GM12878 (cell line): ENCODE results near the gene PATZ1. TPM values are rescaled to one million over a fixed set of nuclear protein-coding genes. Genes with fewer than 3 reads are reported as not detected.

Source experiments
- ATAC-seq: fragments of 200-7000 bp; cut with Tn5 transposase; 3 replicates; pipeline ENCODE4 v1.9.1; 2020; ENCODE audit warnings: mild to moderate bottlenecking, moderate library complexity
- BruUV-seq: library from RNA; stranded (reverse); fragments of 400-500 nt; replicated peaks from 2 replicates; lab custom pipeline; 2021; lab: Mats Ljungman, UMichigan
- CTCF ChIA-PET: fragments of 300-600 bp; sonication (Branson Sonifier 250); formaldehyde crosslinking; extraction: SDS; loops from one replicate; lab custom pipeline; 2021; ENCODE audit warnings: inconsistent platforms; lab: Yijun Ruan, JAX
- POLR2A ChIA-PET: fragments of 350-600 bp; formaldehyde crosslinking; extraction: SDS; loops from one replicate; lab custom pipeline; 2021; ENCODE audit warnings: inconsistent platforms; lab: Charles Lee
- RAD21 ChIA-PET: fragments of 300-600 bp; sonication (Branson Sonifier 250); formaldehyde crosslinking; loops from one replicate; lab custom pipeline; 2023; ENCODE audit warnings: antibody characterized with exemption; ENCODE audit not compliant: unreplicated experiment; lab: Charles Lee
- SMC1A ChIA-PET: fragments of 300-600 bp; sonication (Branson Sonifier 250); formaldehyde crosslinking; loops from one replicate; lab custom pipeline; 2023; ENCODE audit not compliant: unreplicated experiment, uncharacterized antibody; lab: Charles Lee
- DNase-seq: peaks from one replicate; pipeline ENCODE4 v3.0.0-alpha.2; 2011; ENCODE audit warnings: low read depth, low spot score
- FAIRE-seq: peaks from 3 replicates; lab custom pipeline; 2011; peaks lifted over from hg19 to GRCh38; lab: Jason Lieb, UNC
- H2AFZ ChIP-seq: 2 replicates; pipeline ENCODE4 v1.6.0; 2011; ENCODE audit warnings: low read depth, low read length, control low read depth; ENCODE audit not compliant: control insufficient read depth
- H3K27ac ChIP-seq: 2 replicates; pipeline ENCODE4 v1.5.1; 2011; ENCODE audit warnings: control low read depth; ENCODE audit not compliant: control insufficient read depth, insufficient read depth
- H3K27me3 ChIP-seq, 2 experiments: replicated peaks in 1 of 2; 2 replicates each; pipeline versions ENCODE4 v1.6.0 to v1.6.1; 2011; ENCODE audit warnings: low read length in 1 of 2; ENCODE audit not compliant: control insufficient read depth in 2 of 2, insufficient read depth in 2 of 2
- H3K36me3 ChIP-seq, 2 experiments: 2 replicates each; pipeline ENCODE4 v1.5.1; 2011; ENCODE audit warnings: low read length in 1 of 2; ENCODE audit not compliant: control insufficient read depth in 2 of 2, insufficient read depth in 2 of 2
- H3K4me1 ChIP-seq: 2 replicates; pipeline ENCODE4 v1.6.1; 2011; ENCODE audit warnings: mild to moderate bottlenecking, low read length, moderate library complexity, mixed read lengths; ENCODE audit not compliant: control insufficient read depth, insufficient read depth
- H3K4me2 ChIP-seq: 2 replicates; pipeline ENCODE4 v1.6.0; 2011; ENCODE audit warnings: control low read depth; ENCODE audit not compliant: control insufficient read depth, insufficient read depth
- H3K4me3 ChIP-seq: fragments of 200-600 bp; sonication (generic); 2 replicates; pipeline ENCODE4 v1.5.1; 2016
- H3K79me2 ChIP-seq: 2 replicates; pipeline ENCODE4 v1.6.0; 2011; ENCODE audit warnings: low read length; ENCODE audit not compliant: control insufficient read depth, insufficient read depth
- H3K9ac ChIP-seq: 2 replicates; pipeline ENCODE4 v1.8.0; 2011; ENCODE audit warnings: low read length, control low read depth, mixed read lengths; ENCODE audit not compliant: control insufficient read depth, insufficient read depth
- H3K9me3 ChIP-seq: replicated peaks from 3 replicates; pipeline ENCODE4 v1.5.1; 2011; ENCODE audit warnings: mild to moderate bottlenecking, low read length; ENCODE audit not compliant: control insufficient read depth, insufficient read depth
- H4K20me1 ChIP-seq: 2 replicates; pipeline ENCODE4 v1.6.0; 2011; ENCODE audit not compliant: control insufficient read depth, insufficient read depth
- ASH2L ChIP-seq: fragments of 300-600, 200-600 bp; sonication (generic); IDR thresholded peaks from 2 replicates; pipeline ENCODE4 v1.6.1; 2017; ENCODE audit warnings: low read depth, mild to moderate bottlenecking, borderline replicate concordance
- CEBPB ChIP-seq, 2 experiments: fragments of 150-350 bp in 1 of 2; IDR thresholded peaks; 2 replicates each; pipeline ENCODE4 v1.6.1; 2012 to 2014; ENCODE audit warnings: low read depth in 2 of 2, low read length in 2 of 2, borderline replicate concordance in 1 of 2, inconsistent platforms in 1 of 2
- CHD1 ChIP-seq: IDR thresholded peaks from 2 replicates; pipeline ENCODE4 v1.6.1; 2012; ENCODE audit warnings: low read depth, low read length, improper control_type of control experiment
- DPF2 ChIP-seq: fragments of 450-650 bp; IDR thresholded peaks from 2 replicates; pipeline ENCODE4 v1.6.1; 2017; ENCODE audit warnings: mild to moderate bottlenecking
- EZH2 ChIP-seq: IDR thresholded peaks from 2 replicates; pipeline ENCODE4 v1.6.1; 2012; ENCODE audit warnings: low read depth, mild to moderate bottlenecking, control low read depth, inconsistent platforms, low read length, borderline replicate concordance; ENCODE audit not compliant: control insufficient read depth
- GATAD2B ChIP-seq: fragments of 450-650 bp; conservative IDR thresholded peaks from 2 replicates; pipeline ENCODE4 v1.6.1; 2017; ENCODE audit warnings: low read depth, mild to moderate bottlenecking, moderate library complexity
- HDGF ChIP-seq: fragments of 450-650 bp; IDR thresholded peaks from 2 replicates; pipeline ENCODE4 v1.6.1; 2016; ENCODE audit warnings: antibody characterized with exemption
- IKZF1 ChIP-seq: fragments of 450-650 bp; conservative IDR thresholded peaks from 2 replicates; pipeline ENCODE4 v1.6.1; 2017; ENCODE audit warnings: antibody characterized with exemption, mild to moderate bottlenecking
- KLF5 ChIP-seq: fragments of 450-650 bp; IDR thresholded peaks from 2 replicates; pipeline ENCODE4 v1.6.1; 2014; ENCODE audit warnings: mild to moderate bottlenecking; ENCODE audit not compliant: partially characterized antibody
- MLLT1 ChIP-seq: fragments of 450-650 bp; IDR thresholded peaks from 2 replicates; pipeline ENCODE4 v1.6.1; 2016; ENCODE audit warnings: mild to moderate bottlenecking
- MTA3 ChIP-seq: IDR thresholded peaks from 2 replicates; pipeline ENCODE4 v1.6.1; 2012; ENCODE audit warnings: low read length, inconsistent platforms, borderline replicate concordance
- PAX8 ChIP-seq: fragments of 450-650 bp; IDR thresholded peaks from 2 replicates; pipeline ENCODE4 v1.6.1; 2017; ENCODE audit warnings: mild to moderate bottlenecking, moderate library complexity
- PML ChIP-seq: IDR thresholded peaks from 2 replicates; pipeline ENCODE4 v1.6.1; 2012; ENCODE audit warnings: low read length, inconsistent platforms
- POU2F2 ChIP-seq: IDR thresholded peaks from 3 replicates; pipeline ENCODE4 v1.6.1; 2011; ENCODE audit warnings: low read depth, mild to moderate bottlenecking, low read length, borderline replicate concordance
- RELA ChIP-seq: fragments of 450-650 bp; IDR thresholded peaks from 2 replicates; pipeline ENCODE4 v1.8.0; 2014; ENCODE audit warnings: borderline replicate concordance; ENCODE audit not compliant: partially characterized antibody
- RFX5 ChIP-seq: IDR thresholded peaks from 2 replicates; pipeline ENCODE4 v1.6.1; 2011; ENCODE audit warnings: low read depth, low read length, improper control_type of control experiment
- SMAD1 ChIP-seq: fragments of 450-650 bp; IDR thresholded peaks from 2 replicates; pipeline ENCODE4 v1.6.1; 2018; ENCODE audit warnings: mild to moderate bottlenecking, low read depth; ENCODE audit not compliant: partially characterized antibody
- TCF7 ChIP-seq: IDR thresholded peaks from 2 replicates; pipeline ENCODE4 v1.6.1; 2014; ENCODE audit warnings: antibody characterized with exemption, borderline replicate concordance
- YY1 ChIP-seq: IDR thresholded peaks from 2 replicates; pipeline ENCODE4 v1.6.1; 2011; ENCODE audit warnings: low read depth, mild to moderate bottlenecking, low read length
- ZNF217 ChIP-seq: fragments of 450-650 bp; IDR thresholded peaks from 2 replicates; pipeline ENCODE4 v1.6.1; 2017; ENCODE audit warnings: antibody characterized with exemption, mild to moderate bottlenecking
- WGBS: methylation state at CpG from one replicate; pipeline ENCODE4 v1.1.6; 2016; ENCODE audit warnings: low lambda C conversion rate; ENCODE audit not compliant: insufficient replicate concordance, insufficient coverage; ENCODE audit errors: missing lambda C conversion rate; 5-methylcytosine and 5-hydroxymethylcytosine counted together
- in situ Hi-C: fragments of 300-500 bp; cut with MboI; formaldehyde crosslinking; loops from 9 replicates; pipeline ENCODE4 v1.14.3; 2018; ENCODE audit warnings: mixed read lengths
- intact Hi-C: fragments of 100-400 bp; cut with micrococcal nuclease; formaldehyde crosslinking; loops from one replicate; pipeline ENCODE4 v1.14.2; 2022; ENCODE audit not compliant: unreplicated experiment
- polyA plus RNA-seq, 11 experiments: library from polyadenylated mRNA; depleted of rRNA in 4 of 11; unstranded in 6 of 11; stranded (reverse) in 5 of 11; fragments of >200 nt; fragmentation: Nextera tagmentation in 4 of 11; fragmentation: Illumina TruSeq in 1 of 11; extraction: Ambion mirVana in 4 of 11; extraction: Trizol in 1 of 11; gene quantifications; 1 replicate in 1 of 11; 2 replicates in 10 of 11; pipeline versions ENCODE4 v1.2.1 to v1.2.3, GENCODE V29; 2011 to 2016; ENCODE audit warnings: inconsistent platforms in 2 of 11, missing spikeins in 2 of 11, low read depth in 1 of 11
- total RNA-seq, 4 experiments: library from RNA; depleted of rRNA in 3 of 4; stranded (reverse); fragments of >200 nt in 3 of 4; fragmentation: Illumina TruSeq in 1 of 4; extraction: Trizol in 1 of 4; gene quantifications; 2 replicates each; pipeline versions ENCODE4 v1.2.1 to v1.2.3, GENCODE V29; 2013 to 2021

Gene PATZ1
- total and polyA plus RNA-seq, 10 of the 15 experiments (the other 5 are each of a cell fraction or from before 2014, with no cell fraction given): 3.6 to 32.7 (median 13.9) TPM

GRCh38 chr22:31328544-31328960 lies 17.6 kb downstream of the PATZ1 start:
- in situ Hi-C loops: no loop called here
- Histone ChIP-seq H3K9me3 (no peaks in the 10 kb centered on the region), H3K4me2 (no peak overlapping the region), H3K27me3 (no peaks in the 10 kb centered on the region), H3K27ac (no peak overlapping the region), H3K36me3 (peaks cover 21 to 23% of the 10 kb centered on the region in 2 experiments), H3K4me1 (no peaks in the 10 kb centered on the region), H3K9ac (no peak overlapping the region), H3K79me2 (no peaks in the 10 kb centered on the region), H4K20me1 (no peaks in the 10 kb centered on the region), H3K4me3 (no peak overlapping the region), H2AFZ (no peak overlapping the region)
- ChIA-PET POLR2A (no interaction called here), RAD21 (no interaction called here), CTCF (no interaction called here), SMC1A (no interaction called here)
- ATAC-seq: no peak
- intact Hi-C loops: no loop called here
- FAIRE-seq: no peak
- 95% methylated on average over 13 of the region's 13 CpGs for WGBS
- no peak for TF ChIP-seq KLF5
- no peak for TF ChIP-seq CHD1
- TF ChIP-seq DPF2: no peak
- no peak for TF ChIP-seq ASH2L
- no peak for TF ChIP-seq HDGF
- no peak for TF ChIP-seq PML
- TF ChIP-seq ZNF217: no peak
- no peak for TF ChIP-seq RFX5
- TF ChIP-seq EZH2: no peak
- TF ChIP-seq IKZF1: no peak
- no peak for TF ChIP-seq MTA3
- TF ChIP-seq CEBPB (IDR thresholded peaks at IDR 0.05; ENCODE audit: borderline replicate concordance in 1 of 2, low read depth in 2 of 2, low read length in 2 of 2): no peak
- no peak for TF ChIP-seq YY1
- TF ChIP-seq GATAD2B: no peak
- TF ChIP-seq SMAD1: no peak
- TF ChIP-seq RELA: no peak
- no peak for TF ChIP-seq POU2F2
- no peak for TF ChIP-seq PAX8
- no peak for TF ChIP-seq TCF7
- TF ChIP-seq MLLT1: no peak
- no peak for DNase-seq
- BruUV-seq: no TSS peak
